Hippocampal formation (tissue), 2 donors: ENCODE results near the gene LRRC8C.

Source experiments
- DNase-seq, 2 donors: peaks; one replicate each; lab custom pipeline; 2025; lab: John Stamatoyannopoulos, UW

The LRRC8C gene

DNA sequence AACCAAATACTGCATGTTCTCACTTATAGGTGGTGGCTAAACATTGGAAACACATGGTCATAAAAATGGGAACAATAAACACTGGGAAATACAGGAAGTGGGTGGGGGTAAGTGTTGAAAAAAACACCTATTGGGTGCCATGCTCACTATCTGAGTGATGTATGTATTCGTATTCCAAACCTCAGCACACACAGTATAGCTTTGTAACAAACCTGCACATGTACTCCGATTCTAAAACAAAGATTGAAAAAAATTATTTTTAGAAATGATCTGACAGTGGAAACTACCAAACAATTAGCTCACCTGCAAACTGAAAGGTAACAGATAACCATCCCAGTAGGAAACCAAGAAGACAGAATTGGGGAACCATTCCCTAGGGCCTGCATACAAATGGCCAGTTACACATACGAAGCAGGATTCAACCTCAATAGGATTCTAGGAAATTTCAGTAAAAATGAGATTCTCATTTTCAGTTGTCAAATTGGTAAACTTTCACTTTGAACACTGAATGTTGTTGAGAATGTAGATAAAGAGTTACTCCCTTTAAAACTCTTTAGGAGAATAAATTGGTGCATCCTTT, 99.8 kb downstream of the LRRC8C start:
- no peak for DNase-seq

DNA sequence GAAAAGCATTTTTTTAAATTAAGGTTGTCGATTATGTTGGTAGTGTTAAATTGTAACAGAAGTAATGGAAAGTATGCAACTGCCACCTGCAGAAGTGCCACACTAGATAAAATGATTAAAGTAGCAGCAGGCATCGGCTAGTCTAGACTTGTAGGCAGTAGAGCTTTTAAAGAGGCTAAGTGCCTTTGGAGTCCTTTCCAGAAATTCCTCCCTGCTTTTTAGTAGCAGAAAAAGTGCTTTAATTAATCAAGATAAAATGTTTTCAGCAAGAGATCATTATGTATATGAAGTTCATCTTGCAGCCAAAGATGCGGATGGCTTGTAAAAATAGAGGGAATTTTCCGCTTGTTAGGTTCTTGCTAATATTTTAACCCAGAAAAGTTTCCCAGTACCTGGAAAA, 100.8 kb downstream of the LRRC8C start:
- DNase-seq: no peak

DNA sequence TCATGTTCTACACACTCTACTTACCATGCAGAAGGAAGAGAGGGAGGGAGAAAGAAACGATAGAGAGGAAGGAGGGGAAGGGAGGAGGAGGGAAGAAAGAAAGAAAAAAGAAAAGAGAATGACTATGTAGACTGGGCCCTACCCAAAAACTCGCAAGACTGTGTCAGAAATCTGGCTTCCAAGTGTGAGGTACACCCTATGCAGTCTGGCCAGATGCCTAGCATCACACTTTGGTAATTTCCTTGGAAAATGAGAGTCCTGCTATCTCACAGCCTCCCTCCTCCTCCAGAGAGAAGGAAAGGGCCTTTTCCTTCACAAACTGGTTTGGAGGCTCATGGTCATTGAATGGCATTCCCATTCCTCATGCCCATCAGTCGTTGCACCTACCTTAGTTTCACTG, 101.5 kb downstream of the LRRC8C start:
- no peak for DNase-seq

DNA sequence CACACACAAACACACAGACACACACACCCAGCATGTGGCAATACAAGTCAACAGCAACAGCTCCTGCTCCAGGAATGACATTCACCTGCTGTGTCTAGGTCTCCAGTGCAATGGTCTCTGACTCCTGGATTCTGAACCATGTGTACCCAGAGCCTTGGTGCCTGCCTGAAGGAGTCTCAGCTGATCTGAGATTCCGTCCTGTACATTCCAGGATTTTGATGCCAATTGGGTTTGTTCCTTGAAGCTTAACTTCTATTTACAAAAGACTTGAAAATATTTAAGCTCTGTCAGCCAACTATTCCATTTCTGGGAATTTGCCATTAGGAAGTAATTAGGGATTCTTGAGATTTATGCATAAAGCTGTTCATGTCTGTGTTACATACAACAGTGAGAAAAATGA, 102.6 kb downstream of the LRRC8C start:
- no peak for DNase-seq

- DNase-seq: no peak
These were observed 104.2 kb downstream of the LRRC8C start for GRCh38 chr1:89736937-89737733.

GRCh38 chr1:89737985-89738510, 105.1 kb downstream of the LRRC8C start:
- DNase-seq: no peak

GRCh38 chr1:89739013-89739843, 106.3 kb downstream of the LRRC8C start:
- no peak for DNase-seq

DNA sequence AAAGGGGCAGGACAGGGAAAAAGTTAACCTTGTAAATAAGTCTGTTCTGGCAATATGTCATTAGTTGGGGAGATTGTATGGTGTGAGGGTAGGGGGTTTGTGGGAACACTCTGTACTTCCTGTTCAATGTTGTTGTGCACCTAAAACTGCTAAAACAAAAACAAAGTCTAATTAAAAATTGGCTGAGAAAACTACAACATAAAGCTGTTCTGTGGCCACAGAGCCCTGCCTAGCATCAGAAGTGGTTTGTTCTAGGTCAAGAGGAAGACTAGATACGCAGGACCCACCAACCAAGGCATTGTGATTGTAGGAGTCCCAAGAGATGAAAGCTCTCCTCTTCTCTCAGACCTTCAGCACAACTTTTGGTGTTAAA, 106.9 kb downstream of the LRRC8C start:
- DNase-seq: no peak

GRCh38 chr1:89743788-89744187, 110.9 kb downstream of the LRRC8C start:
- no peak for DNase-seq

- DNase-seq: no peak
These were observed 113.7 kb downstream of the LRRC8C start for GRCh38 chr1:89746424-89747149.

- DNase-seq: no peak
These were observed 120.8 kb downstream of the LRRC8C start for GRCh38 chr1:89753761-89754160.

DNA sequence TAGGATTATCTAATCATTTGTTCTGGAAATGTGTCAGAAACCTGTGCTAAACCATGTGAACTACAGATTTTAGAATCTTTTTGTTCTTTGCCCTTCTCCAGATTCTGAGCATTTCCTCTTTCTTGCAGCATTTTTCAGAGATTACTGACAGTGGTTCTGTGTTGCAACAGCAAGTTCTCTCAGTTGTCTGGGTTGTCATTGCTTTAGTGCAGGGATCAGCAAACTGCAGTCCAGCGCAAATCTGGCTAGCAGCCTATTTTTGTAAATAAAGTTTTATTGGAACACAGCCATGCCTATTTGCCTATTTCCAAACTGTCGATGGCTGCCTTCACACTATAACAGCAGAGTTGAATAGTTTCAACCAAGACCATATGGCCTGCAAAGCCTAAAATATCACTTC, 121.6 kb downstream of the LRRC8C start:
- peak; percentile 15 for DNase-seq

DNA sequence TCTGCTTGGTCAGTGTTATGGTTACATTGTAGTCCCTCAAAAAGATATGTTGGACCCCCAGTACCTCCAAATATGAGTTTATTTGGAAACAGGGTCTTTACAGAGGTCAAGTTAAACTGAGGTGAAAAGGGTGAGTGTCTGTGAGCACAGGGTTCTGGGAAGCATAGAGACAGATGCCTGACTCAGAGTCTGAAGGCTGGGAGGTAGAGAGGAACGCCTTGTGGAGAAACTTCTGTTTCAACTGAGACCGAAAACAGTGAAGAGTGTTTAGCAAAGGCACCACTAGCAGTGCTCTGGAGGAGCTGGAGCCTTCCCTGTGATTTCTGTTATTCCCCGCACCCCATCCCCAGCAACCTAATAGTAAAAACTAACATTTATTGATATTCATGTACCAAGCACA, 122.7 kb downstream of the LRRC8C start:
- no peak for DNase-seq

DNA sequence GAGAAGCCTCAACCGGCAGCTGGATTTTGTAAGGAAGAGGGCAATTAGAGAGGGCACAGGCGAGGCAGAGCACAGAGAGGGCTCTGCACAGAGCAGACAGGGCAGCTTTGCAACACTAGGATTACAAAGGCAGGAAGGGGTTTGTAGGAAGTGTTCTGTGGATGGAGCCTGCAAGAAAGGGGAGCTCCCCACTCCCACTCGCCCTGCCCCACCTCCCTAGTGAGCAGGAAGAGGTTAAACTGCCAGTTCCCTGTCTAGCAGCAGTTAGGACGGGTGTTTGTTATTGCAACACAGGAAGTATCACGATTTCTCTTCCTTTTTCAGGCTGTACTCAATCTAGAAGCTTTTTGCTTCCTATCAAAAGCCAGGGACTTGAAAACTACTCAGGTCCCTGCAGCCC, 124.6 kb downstream of the LRRC8C start:
- peak in 1 of 2 donors; percentile 26 for DNase-seq

DNA sequence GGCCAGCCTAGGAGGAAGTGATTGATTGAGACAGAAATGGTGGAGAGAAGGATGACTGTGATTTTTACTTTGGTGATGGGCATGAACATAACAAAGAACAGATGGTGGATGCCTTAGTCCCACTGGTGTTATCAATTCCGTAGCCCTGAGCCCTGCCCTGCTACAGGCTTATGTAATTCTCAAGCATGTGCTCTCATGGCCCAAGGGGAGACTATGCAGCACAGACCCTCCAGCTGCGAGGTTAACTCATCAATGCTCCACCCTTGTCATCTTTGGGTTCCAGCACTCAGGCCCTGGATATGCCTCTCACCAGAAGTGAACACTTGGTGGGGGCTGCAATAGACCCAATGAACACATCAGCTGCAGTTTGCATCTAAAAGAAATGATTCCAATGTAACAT, 125.2 kb downstream of the LRRC8C start:
- no peak for DNase-seq

- no peak for DNase-seq
These were observed 126.1 kb downstream of the LRRC8C start for GRCh38 chr1:89759036-89759435.

GRCh38 chr1:89760496-89760895, 127.6 kb downstream of the LRRC8C start:
- DNase-seq: no peak

DNA sequence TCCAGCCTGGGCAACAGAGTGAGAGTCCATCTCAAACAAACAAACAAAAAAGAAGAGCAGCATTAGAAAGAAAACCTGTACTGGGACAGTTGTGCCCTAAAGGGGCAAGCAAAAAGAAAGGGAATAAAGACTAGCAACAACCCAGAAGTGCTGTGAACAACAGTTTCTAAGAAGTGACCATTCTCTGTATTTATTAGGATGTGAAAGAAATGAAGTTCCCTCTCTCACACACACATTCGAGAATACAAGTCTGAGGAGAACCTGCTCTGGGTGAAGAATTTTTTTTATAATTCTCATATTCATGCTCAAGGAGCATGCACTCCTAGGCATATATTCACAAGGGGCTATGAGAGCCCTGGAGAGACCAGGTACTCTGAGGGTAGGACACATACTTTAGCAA, 128.4 kb downstream of the LRRC8C start:
- DNase-seq: no peak

GRCh38 chr1:89761901-89762300, 129.0 kb downstream of the LRRC8C start:
- DNase-seq: no peak

DNA sequence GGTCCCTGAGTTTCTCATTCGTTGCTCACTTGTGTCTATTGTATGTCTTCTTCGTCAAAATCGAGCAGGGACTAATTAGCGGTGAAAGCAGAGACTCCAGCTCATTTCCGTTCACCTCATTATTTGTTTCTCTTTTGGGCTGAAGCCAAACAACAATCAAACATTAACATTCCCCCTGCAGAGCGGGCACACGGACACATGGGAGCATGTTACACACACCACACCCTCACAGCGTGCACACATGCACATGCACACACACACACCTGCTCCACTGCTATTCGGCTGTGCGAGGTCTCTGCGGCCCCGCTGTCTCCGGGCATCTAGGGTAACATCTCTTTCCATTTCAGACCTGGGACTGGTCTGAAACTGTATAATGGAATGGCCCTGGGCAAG, 129.5 kb downstream of the LRRC8C start:
- DNase-seq: no peak

DNA sequence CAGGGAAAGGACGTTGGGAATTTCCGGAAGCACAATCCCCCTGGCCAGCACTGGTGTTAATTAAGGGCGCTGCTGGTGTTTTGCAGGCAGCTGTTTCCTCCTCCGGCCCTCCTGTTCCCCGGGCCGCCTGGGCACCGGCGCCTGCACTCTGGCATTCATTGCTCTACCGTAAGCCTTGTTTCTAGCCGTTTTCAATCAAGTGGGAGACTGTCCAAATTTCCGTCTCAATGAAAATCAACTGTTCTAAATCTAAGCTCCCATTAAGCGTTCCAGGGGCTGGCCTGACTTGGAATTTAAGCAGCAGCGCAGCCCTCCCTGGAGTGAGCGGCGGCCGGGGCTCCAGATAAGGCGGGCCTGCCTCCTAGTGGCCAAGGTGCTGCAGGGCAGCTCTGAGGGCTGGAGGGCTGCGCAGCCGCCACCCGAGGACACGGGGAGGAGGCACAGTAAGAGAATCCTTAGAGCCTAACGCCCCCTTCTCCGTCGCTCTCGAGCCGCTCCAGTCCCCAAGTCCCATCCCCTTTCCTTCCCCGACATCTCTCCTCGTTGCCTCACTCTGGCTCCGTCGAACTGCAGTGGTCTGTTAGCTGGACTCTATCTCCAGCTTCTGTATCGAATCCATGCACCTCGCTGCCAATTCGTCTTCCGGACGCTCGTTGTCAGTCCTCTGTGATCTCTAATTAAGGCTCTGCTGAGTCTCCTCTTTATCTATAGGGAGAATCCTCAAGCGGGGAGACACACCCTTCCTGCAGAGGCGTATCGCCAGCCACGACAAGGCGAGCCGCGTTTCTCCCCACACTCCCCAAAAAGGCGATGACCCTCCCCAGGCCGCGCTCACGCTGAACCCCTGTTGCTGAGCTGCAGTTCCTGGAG, 130.1 kb downstream of the LRRC8C start:
- DNase-seq: peak; percentile 80 to 84
